T-cell (primary cell): ENCODE data around the gene CYP27C1. TPM values are rescaled to one million over a fixed set of nuclear protein-coding genes. Genes with fewer than 3 reads are reported as not detected.

Experiments used
- ATAC-seq, 4 experiments: fragments of 200-7000 bp in 3 of 4; fragments of 150-1000 bp in 1 of 4; cut with Tn5 transposase; replicated peaks in 1 of 4; 1 replicate in 3 of 4; 2 replicates in 1 of 4; pipeline ENCODE4 v1.10.0; 2021; ENCODE audit warnings: moderate library complexity in 3 of 4, mild to moderate bottlenecking in 2 of 4, moderate number of reproducible peaks in 1 of 4
- CTCF ChIA-PET, 2 donors: fragments of 300-600 bp; sonication (Branson Sonifier 250); formaldehyde crosslinking; loops; one replicate each; lab custom pipeline; 2022; ENCODE audit warnings: antibody characterized with exemption in 2 of 2; lab: Charles Lee
- POLR2A ChIA-PET, 2 donors: fragments of 300-600 bp; sonication (Branson Sonifier 250); formaldehyde crosslinking; loops; one replicate each; lab custom pipeline; 2022; ENCODE audit warnings: antibody characterized with exemption in 2 of 2; lab: Charles Lee
- DNase-seq, 35 experiments: peaks; one replicate each; pipeline versions ENCODE4 v3.0.0 to v3.0.0-alpha.2; 2013 to 2023
- H3K27ac ChIP-seq: one replicate; pipeline ENCODE4 v1.5.1; 2013; ENCODE audit warnings: low read length
- H3K27me3 ChIP-seq, 2 experiments: replicated peaks in 1 of 2; 1 replicate in 1 of 2; 2 replicates in 1 of 2; pipeline versions ENCODE4 v1.6.1 to v1.7.0; 2013; ENCODE audit warnings: low read length in 1 of 2, mixed read lengths in 1 of 2; ENCODE audit not compliant: control insufficient read depth in 2 of 2, insufficient read depth in 2 of 2; ENCODE audit errors: extremely low read depth in 1 of 2
- H3K36me3 ChIP-seq, 2 donors: 1 replicate in 1 of 2; 2 replicates in 1 of 2; pipeline versions ENCODE4 v1.6.1 to v1.7.0; 2013; ENCODE audit warnings: low read length in 1 of 2; ENCODE audit not compliant: control insufficient read depth in 2 of 2, insufficient read depth in 1 of 2; ENCODE audit errors: extremely low read depth in 1 of 2
- H3K4me1 ChIP-seq, 2 experiments: 1 replicate in 1 of 2; 2 replicates in 1 of 2; pipeline versions ENCODE4 v1.6.1 to v1.7.0; 2013; ENCODE audit warnings: low read length in 2 of 2, mixed read lengths in 1 of 2; ENCODE audit not compliant: insufficient read depth in 2 of 2, control insufficient read depth in 1 of 2; ENCODE audit errors: extremely low read depth in 1 of 2
- H3K4me3 ChIP-seq, 2 donors: 1 replicate in 1 of 2; 2 replicates in 1 of 2; pipeline versions ENCODE4 v1.5.1 to v1.7.0; 2013; ENCODE audit warnings: mild to moderate bottlenecking in 2 of 2, low read length in 1 of 2, moderate library complexity in 1 of 2; ENCODE audit not compliant: control insufficient read depth in 1 of 2; ENCODE audit errors: extremely low read depth in 1 of 2
- H3K9me3 ChIP-seq: 2 replicates; pipeline ENCODE4 v1.7.0; 2013
- H3K27ac Mint-ChIP-seq, 2 donors: one replicate each; pipeline ENCODE4 v1.8.0; 2020 to 2021; ENCODE audit warnings: mild to moderate bottlenecking in 2 of 2, mixed read lengths in 2 of 2
- H3K27me3 Mint-ChIP-seq, 2 donors: one replicate each; pipeline ENCODE4 v1.8.0; 2021 to 2022; ENCODE audit warnings: mixed read lengths in 2 of 2
- H3K36me3 Mint-ChIP-seq: one replicate; pipeline ENCODE4 v1.8.0; 2021; ENCODE audit warnings: mixed read lengths
- H3K4me1 Mint-ChIP-seq, 3 donors: one replicate each; pipeline ENCODE4 v1.8.0; 2020 to 2022; ENCODE audit warnings: mixed read lengths in 3 of 3, mild to moderate bottlenecking in 1 of 3
- H3K4me3 Mint-ChIP-seq, 3 donors: one replicate each; pipeline ENCODE4 v1.8.0; 2020 to 2022; ENCODE audit warnings: mild to moderate bottlenecking in 3 of 3, mixed read lengths in 3 of 3, moderate library complexity in 3 of 3
- H3K9me3 Mint-ChIP-seq, 3 donors: one replicate each; pipeline ENCODE4 v1.8.0; 2020 to 2022; ENCODE audit warnings: mixed read lengths in 3 of 3
- WGBS: methylation state at CpG from one replicate; pipeline ENCODE4 v1.1.5; 2013; ENCODE audit warnings: missing lambda C conversion rate; ENCODE audit not compliant: insufficient coverage; 5-methylcytosine and 5-hydroxymethylcytosine counted together
- total RNA-seq, 35 experiments: library from RNA in 6 of 35; stranded (reverse) in 6 of 35; fragments of 120-200 nt in 1 of 35; gene quantifications; one replicate each; pipeline versions ENCODE4 v1.2.1 to v1.2.4 and lab custom pipeline; 2013 to 2026

The CYP27C1 gene
- total RNA-seq, 5 donors from 2014 or later (not counting 1 experiment from before 2014, with no cell fraction given) = 0.16 TPM; not detected in 4

GRCh38 chr2:127154396-127154795 is 65.7 kb downstream of the CYP27C1 start:
- Histone ChIP-seq H3K4me1 (no peaks in the 10 kb centered on the region), H3K4me3 (no peak overlapping the region), H3K27ac (no peak overlapping the region), H3K9me3 (no peaks in the 10 kb centered on the region), H3K27me3 (peaks cover 0 to 23% of the 10 kb centered on the region in 2 experiments), H3K36me3 (no peaks in the 10 kb centered on the region)
- Mint-ChIP-seq H3K4me1 (no peaks in the 10 kb centered on the region), H3K4me3 (no peak overlapping the region), H3K9me3 (peaks cover 0 to 4% (median 2%) of the 10 kb centered on the region in 3 donors), H3K27me3 (no peaks in the 10 kb centered on the region), H3K36me3 (no peaks in the 10 kb centered on the region), H3K27ac (no peak overlapping the region)
- ChIA-PET POLR2A (no interaction called here), CTCF (no interaction called here)
- 85% methylated on average over 2 of the region's 4 CpGs for WGBS
- DNase-seq = no peak
- no peak for ATAC-seq

GRCh38 chr2:127153691-127154158 is 66.4 kb downstream of the CYP27C1 start:
- no peak for DNase-seq
- CTCF ChIA-PET = no interaction called here
- WGBS = 17% methylated on average over 1 of the region's 6 CpGs

GRCh38 chr2:127150996-127151395 is 69.1 kb downstream of the CYP27C1 start:
- no peak for DNase-seq
- Mint-ChIP-seq H3K27ac (no peak overlapping the region), H3K4me1 (no peaks in the 10 kb centered on the region), H3K9me3 (peaks cover 0 to 4% (median 2%) of the 10 kb centered on the region in 3 donors), H3K36me3 (no peaks in the 10 kb centered on the region), H3K27me3 (no peaks in the 10 kb centered on the region), H3K4me3 (no peak overlapping the region)
- Histone ChIP-seq H3K4me1 (no peaks in the 10 kb centered on the region), H3K27ac (no peak overlapping the region), H3K36me3 (no peaks in the 10 kb centered on the region), H3K9me3 (no peaks in the 10 kb centered on the region), H3K4me3 (no peak overlapping the region), H3K27me3 (peaks cover 0 to 13% of the 10 kb centered on the region in 2 experiments)
- 67% methylated on average over 1 of the region's 1 CpG for whole genome bisulfite sequencing
- no peak for ATAC-seq
- ChIA-PET POLR2A (no interaction called here), CTCF (no interaction called here)

More at GRCh38 chr2:127153691-127154158, 66.4 kb downstream of the CYP27C1 start:
- POLR2A ChIA-PET = no interaction called here
- H3K4me1 Mint-ChIP-seq = no peaks in the 10 kb centered on the region
- no peak overlapping the region for H3K4me3 Mint-ChIP-seq
- no peaks in the 10 kb centered on the region for H3K36me3 Mint-ChIP-seq
- Histone ChIP-seq H3K36me3 (no peaks in the 10 kb centered on the region), H3K9me3 (no peaks in the 10 kb centered on the region), H3K27ac (no peak overlapping the region), H3K4me1 (no peaks in the 10 kb centered on the region), H3K4me3 (no peak overlapping the region), H3K27me3 (peaks cover 0 to 23% of the 10 kb centered on the region in 2 experiments)
- no peak overlapping the region for H3K27ac Mint-ChIP-seq
- no peaks in the 10 kb centered on the region for H3K27me3 Mint-ChIP-seq
- no peak for ATAC-seq
- peaks cover 0 to 4% (median 2%) of the 10 kb centered on the region in 3 donors for H3K9me3 Mint-ChIP-seq

- Histone ChIP-seq H3K9me3 (no peaks in the 10 kb centered on the region), H3K27me3 (peaks cover 0 to 10% of the 10 kb centered on the region in 2 experiments), H3K27ac (no peak overlapping the region), H3K36me3 (no peaks in the 10 kb centered on the region), H3K4me1 (no peaks in the 10 kb centered on the region), H3K4me3 (no peak overlapping the region)
- ATAC-seq (no peak), DNase-seq (no peak)
- Mint-ChIP-seq H3K4me1 (no peaks in the 10 kb centered on the region), H3K27me3 (no peaks in the 10 kb centered on the region), H3K27ac (no peak overlapping the region), H3K9me3 (peaks cover 0 to 4% (median 2%) of the 10 kb centered on the region in 3 donors), H3K4me3 (no peak overlapping the region), H3K36me3 (no peaks in the 10 kb centered on the region)
- ChIA-PET CTCF (interaction anchor here in 1 of 2 donors (0.6 kb wide), 1 partner anchor 123 kb away, joined by 3 read pairs; no protein-coding TSS in a partner anchor), POLR2A (no interaction called here)
- no CpG with 5 or more reads among the region's 4 CpGs for WGBS
These were observed 70.7 kb downstream of the CYP27C1 start for GRCh38 chr2:127149384-127149783.

GRCh38 chr2:127146820-127147502 is 73.1 kb downstream of the CYP27C1 start:
- no peaks in the 10 kb centered on the region for H3K27me3 ChIP-seq
- Mint-ChIP-seq H3K27me3 (no peaks in the 10 kb centered on the region), H3K4me3 (no peak overlapping the region), H3K36me3 (no peaks in the 10 kb centered on the region), H3K4me1 (no peaks in the 10 kb centered on the region), H3K27ac (no peak overlapping the region), H3K9me3 (peaks cover 0 to 4% (median 2%) of the 10 kb centered on the region in 3 donors)
- no peaks in the 10 kb centered on the region for H3K36me3 ChIP-seq
- POLR2A ChIA-PET = interaction anchor here in 1 of 2 donors (0.6 kb wide), 1 partner anchor 621 kb away, joined by 3 read pairs; no protein-coding TSS in a partner anchor
- WGBS = 91% methylated on average over 7 of the region's 10 CpGs
- CTCF ChIA-PET = interaction anchor here in 1 of 2 donors (0.6 kb wide), 1 partner anchor 408 kb away, joined by 3 read pairs; no protein-coding TSS in a partner anchor
- no peak overlapping the region for H3K27ac ChIP-seq
- no peaks in the 10 kb centered on the region for H3K9me3 ChIP-seq
- no peak overlapping the region for H3K4me3 ChIP-seq
- H3K4me1 ChIP-seq = no peaks in the 10 kb centered on the region
- ATAC-seq = no peak
- DNase-seq = no peak

- Histone ChIP-seq H3K36me3 (no peaks in the 10 kb centered on the region), H3K4me1 (no peaks in the 10 kb centered on the region), H3K27ac (no peak overlapping the region), H3K9me3 (no peaks in the 10 kb centered on the region), H3K27me3 (peaks cover 0 to 4% of the 10 kb centered on the region in 2 experiments), H3K4me3 (no peak overlapping the region)
- H3K36me3 Mint-ChIP-seq = no peaks in the 10 kb centered on the region
- H3K9me3 Mint-ChIP-seq = peaks cover 0 to 2% (median 2%) of the 10 kb centered on the region in 3 donors
- peaks cover 0 to 2% of the 10 kb centered on the region in 2 donors for H3K27me3 Mint-ChIP-seq
- H3K27ac Mint-ChIP-seq = no peak overlapping the region
- ChIA-PET CTCF (no interaction called here), POLR2A (interaction anchor here in 1 of 2 donors (0.6 kb wide), 1 partner anchor 622 kb away, joined by 3 read pairs; no protein-coding TSS in a partner anchor)
- DNase-seq = no peak
- H3K4me3 Mint-ChIP-seq = no peak overlapping the region
- 92% methylated on average over 15 of the region's 18 CpGs for WGBS
- H3K4me1 Mint-ChIP-seq = no peaks in the 10 kb centered on the region
- ATAC-seq = no peak
These were observed 73.9 kb downstream of the CYP27C1 start for GRCh38 chr2:127146071-127146725.
